ENCODE measurements around the gene MAGI1. TPM values are rescaled to one million over a fixed set of nuclear protein-coding genes. Genes with fewer than 3 reads are reported as not detected.

Gene MAGI1
- total and polyA plus RNA-seq, 7 experiments from 2014 or later = 0.39 TPM; not detected in 6

DNA sequence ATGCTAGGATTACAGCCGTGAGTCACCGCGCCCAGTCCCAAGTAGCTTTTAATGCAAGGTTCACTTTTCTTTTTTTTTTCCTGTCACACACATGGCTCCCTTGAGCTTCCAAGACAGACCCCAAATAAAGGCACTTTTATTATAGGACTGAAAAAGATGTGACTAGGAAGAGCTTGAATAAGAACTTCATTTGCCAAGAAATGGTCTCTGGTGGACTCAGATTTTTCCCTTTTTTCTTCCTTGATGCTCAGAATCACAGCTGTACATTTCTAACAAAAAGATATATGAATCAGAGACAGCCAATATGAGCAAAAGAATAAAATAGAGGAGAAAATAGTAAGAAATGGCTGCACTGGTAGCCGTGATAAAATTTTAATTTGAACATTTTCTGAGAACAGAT is 337.2 kb downstream of the MAGI1 start:
- no peak overlapping the region for H3K27ac Mint-ChIP-seq

DNA sequence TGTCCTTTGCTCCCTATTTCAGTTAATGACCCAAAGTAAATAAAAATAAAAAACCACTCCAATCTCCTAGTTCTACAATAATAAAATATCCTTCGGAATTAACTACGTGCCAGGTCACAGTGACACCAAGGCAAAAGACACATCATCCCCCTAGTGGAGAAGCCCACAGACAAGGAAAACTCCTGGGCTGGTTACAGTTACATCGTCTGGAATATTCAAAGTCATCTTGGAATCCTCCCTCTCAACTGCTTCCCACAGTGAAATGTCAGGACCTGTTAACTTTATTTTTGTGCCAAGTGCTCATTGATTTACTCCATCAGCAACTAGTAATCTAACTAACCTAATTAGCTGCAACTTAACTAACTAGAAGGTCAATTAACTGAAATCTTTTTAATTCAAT is 349.3 kb downstream of the MAGI1 start:
- ChIA-PET CTCF (no interaction called here), POLR2A (no interaction called here)
- no peaks in the 10 kb centered on the region for H3K36me3 ChIP-seq (ENCODE audit: control insufficient read depth in 2 of 3, insufficient read depth in 3 of 3, low read length in 3 of 3)
- intact Hi-C loops (cut with micrococcal nuclease) = no loop called here
- Mint-ChIP-seq H3K27me3 (no peaks in the 10 kb centered on the region), H3K9me3 (peaks cover 0 to 4% (median 0%) of the 10 kb centered on the region in 11 donors), H3K4me3 (no peak overlapping the region), H3K4me1 (no peaks in the 10 kb centered on the region), H3K27ac (no peak overlapping the region), H3K36me3 (no peaks in the 10 kb centered on the region)
- H3K9me3 ChIP-seq (ENCODE audit: control insufficient read depth in 2 of 3, low read length in 3 of 3) = no peaks in the 10 kb centered on the region
- no peak overlapping the region for H3K27ac ChIP-seq (ENCODE audit: low read depth, low read length)
- no peaks in the 10 kb centered on the region for H3K27me3 ChIP-seq (ENCODE audit: control insufficient read depth in 2 of 2, insufficient read depth in 2 of 2, low read length in 2 of 2)
- no peak overlapping the region for H3K4me3 ChIP-seq (ENCODE audit: low read length)
- no peaks in the 10 kb centered on the region for H3K4me1 ChIP-seq (ENCODE audit: control insufficient read depth in 2 of 2, insufficient read depth in 2 of 2, low read length in 2 of 2)
- DNase-seq = no peak
- ATAC-seq = no peak

More for the DNA sequence above, 337.2 kb downstream of the MAGI1 start:
- Histone ChIP-seq H3K27me3 (ENCODE audit: control insufficient read depth in 2 of 2, insufficient read depth in 2 of 2, low read length in 2 of 2) (no peaks in the 10 kb centered on the region), H3K27ac (ENCODE audit: low read depth, low read length) (no peak overlapping the region), H3K4me3 (ENCODE audit: low read length) (no peak overlapping the region), H3K36me3 (ENCODE audit: control insufficient read depth in 2 of 3, insufficient read depth in 3 of 3, low read length in 3 of 3) (no peaks in the 10 kb centered on the region), H3K9me3 (ENCODE audit: control insufficient read depth in 2 of 3, low read length in 3 of 3) (no peaks in the 10 kb centered on the region), H3K4me1 (ENCODE audit: control insufficient read depth in 2 of 2, insufficient read depth in 2 of 2, low read length in 2 of 2) (no peaks in the 10 kb centered on the region)
- ATAC-seq (no peak), DNase-seq (no peak)
- Mint-ChIP-seq H3K4me1 (no peaks in the 10 kb centered on the region), H3K9me3 (peaks cover 0 to 8% (median 0%) of the 10 kb centered on the region in 11 donors), H3K4me3 (no peak overlapping the region), H3K36me3 (no peaks in the 10 kb centered on the region), H3K27me3 (peaks cover 0 to 3% (median 0%) of the 10 kb centered on the region in 5 donors)
- POLR2A ChIA-PET = no interaction called here
- CTCF ChIA-PET = no interaction called here
- intact Hi-C loops (cut with micrococcal nuclease) = no loop called here

DNA sequence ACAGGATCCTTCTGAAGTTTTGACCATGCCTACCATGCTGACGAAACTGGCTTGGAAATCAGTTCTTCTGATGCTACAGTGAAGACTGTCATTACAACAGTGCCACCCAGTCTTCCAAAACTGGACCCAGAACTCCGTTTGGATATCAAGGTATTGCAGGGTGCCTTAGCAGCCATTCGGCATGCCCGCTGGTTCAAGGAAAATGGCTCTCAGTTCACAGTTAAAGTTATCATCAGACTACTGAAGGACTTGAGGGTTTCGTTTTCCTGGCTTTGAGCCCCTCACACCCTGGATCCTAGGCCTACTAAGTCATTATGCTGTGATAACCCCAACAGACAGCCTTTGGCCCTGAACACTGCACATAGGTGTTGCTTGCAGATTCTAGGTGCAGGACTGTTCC is 351.0 kb downstream of the MAGI1 start:
- H3K27ac ChIP-seq (ENCODE audit: low read depth, low read length) = no peak overlapping the region
- H3K27me3 ChIP-seq (ENCODE audit: control insufficient read depth in 2 of 2, insufficient read depth in 2 of 2, low read length in 2 of 2) = no peaks in the 10 kb centered on the region
- no peaks in the 10 kb centered on the region for H3K36me3 Mint-ChIP-seq
- H3K4me3 ChIP-seq (ENCODE audit: low read length) = no peak overlapping the region
- ATAC-seq = no peak
- ChIA-PET POLR2A (no interaction called here), CTCF (no interaction called here)
- intact Hi-C loops (cut with micrococcal nuclease) = no loop called here
- no peaks in the 10 kb centered on the region for H3K27me3 Mint-ChIP-seq
- no peaks in the 10 kb centered on the region for H3K36me3 ChIP-seq (ENCODE audit: control insufficient read depth in 2 of 3, insufficient read depth in 3 of 3, low read length in 3 of 3)
- H3K9me3 Mint-ChIP-seq = peaks cover 0 to 4% (median 0%) of the 10 kb centered on the region in 11 donors
- H3K4me3 Mint-ChIP-seq = no peak overlapping the region
- H3K9me3 ChIP-seq (ENCODE audit: control insufficient read depth in 2 of 3, low read length in 3 of 3) = no peaks in the 10 kb centered on the region
- no peak overlapping the region for H3K27ac Mint-ChIP-seq
- no peaks in the 10 kb centered on the region for H3K4me1 ChIP-seq (ENCODE audit: control insufficient read depth in 2 of 2, insufficient read depth in 2 of 2, low read length in 2 of 2)
- DNase-seq = no peak
- H3K4me1 Mint-ChIP-seq = no peaks in the 10 kb centered on the region

DNA sequence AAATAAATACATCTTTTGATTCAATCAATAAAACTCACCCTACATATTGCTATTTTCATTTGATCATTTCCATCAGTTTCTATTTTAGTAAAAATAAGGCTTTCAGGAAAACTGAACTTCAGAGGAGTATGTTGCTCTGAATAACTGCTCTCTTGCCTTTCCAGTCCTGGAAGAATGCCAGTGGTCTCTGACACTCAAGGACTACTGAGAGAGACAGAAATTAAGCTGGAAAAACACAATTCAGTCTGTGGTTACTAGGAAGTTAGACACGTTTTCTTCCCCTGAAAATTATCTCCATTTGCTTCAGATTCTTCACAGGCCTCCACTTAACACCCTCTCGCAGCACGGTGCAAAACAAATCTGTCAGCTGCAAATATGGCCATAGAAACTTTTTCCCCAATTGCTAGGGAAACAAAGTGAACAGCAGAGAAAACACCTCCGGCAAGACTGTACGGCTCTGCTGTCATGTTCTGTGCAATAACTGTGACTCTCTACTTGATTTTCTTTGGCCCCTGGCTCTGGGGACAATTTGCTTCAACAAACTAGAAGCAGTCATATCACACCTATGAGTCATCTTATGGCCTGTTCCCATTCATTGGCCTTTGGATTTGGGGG is 353.0 kb downstream of the MAGI1 start:
- Mint-ChIP-seq H3K27ac (no peak overlapping the region), H3K4me3 (no peak overlapping the region), H3K4me1 (no peaks in the 10 kb centered on the region), H3K27me3 (no peaks in the 10 kb centered on the region), H3K9me3 (peaks cover 0 to 4% (median 0%) of the 10 kb centered on the region in 11 donors), H3K36me3 (no peaks in the 10 kb centered on the region)
- Histone ChIP-seq H3K9me3 (ENCODE audit: control insufficient read depth in 2 of 3, low read length in 3 of 3) (no peaks in the 10 kb centered on the region), H3K4me1 (ENCODE audit: control insufficient read depth in 2 of 2, insufficient read depth in 2 of 2, low read length in 2 of 2) (no peaks in the 10 kb centered on the region), H3K27me3 (ENCODE audit: control insufficient read depth in 2 of 2, insufficient read depth in 2 of 2, low read length in 2 of 2) (no peaks in the 10 kb centered on the region), H3K27ac (ENCODE audit: low read depth, low read length) (no peak overlapping the region), H3K4me3 (ENCODE audit: low read length) (no peak overlapping the region), H3K36me3 (ENCODE audit: control insufficient read depth in 2 of 3, insufficient read depth in 3 of 3, low read length in 3 of 3) (no peaks in the 10 kb centered on the region)
- DNase-seq = no peak
- CTCF ChIA-PET = no interaction called here
- no peak for ATAC-seq
- intact Hi-C loops (cut with micrococcal nuclease) = no loop called here
- POLR2A ChIA-PET = no interaction called here

DNA sequence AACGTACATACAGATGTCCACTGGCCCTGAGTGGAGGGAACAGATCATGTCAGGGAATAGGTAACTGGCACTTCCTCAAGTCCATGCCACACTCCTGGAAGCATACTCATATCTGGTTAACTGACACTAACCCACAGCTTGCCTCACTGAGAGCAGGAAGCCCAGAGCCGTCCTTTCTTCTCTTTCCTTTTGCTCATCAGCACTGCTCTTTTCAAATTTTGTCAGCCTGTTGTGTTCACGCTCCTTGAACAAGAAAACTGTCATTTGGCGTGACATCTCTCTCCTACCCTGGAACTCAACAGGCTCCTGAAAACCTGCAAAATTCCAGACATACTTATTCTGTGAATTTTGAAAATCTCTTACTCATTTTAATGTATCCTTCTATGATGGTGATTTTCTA is 360.2 kb downstream of the MAGI1 start:
- Histone ChIP-seq H3K36me3 (ENCODE audit: control insufficient read depth in 2 of 3, insufficient read depth in 3 of 3, low read length in 3 of 3) (no peaks in the 10 kb centered on the region), H3K27ac (ENCODE audit: low read depth, low read length) (no peak overlapping the region), H3K4me1 (ENCODE audit: control insufficient read depth in 2 of 2, insufficient read depth in 2 of 2, low read length in 2 of 2) (no peaks in the 10 kb centered on the region), H3K27me3 (ENCODE audit: control insufficient read depth in 2 of 2, insufficient read depth in 2 of 2, low read length in 2 of 2) (no peaks in the 10 kb centered on the region), H3K9me3 (ENCODE audit: control insufficient read depth in 2 of 3, low read length in 3 of 3) (no peaks in the 10 kb centered on the region), H3K4me3 (ENCODE audit: low read length) (no peak overlapping the region)
- POLR2A ChIA-PET = no interaction called here
- peaks cover 0 to 5% (median 0%) of the 10 kb centered on the region in 11 donors for H3K9me3 Mint-ChIP-seq
- DNase-seq = no peak
- no peak overlapping the region for H3K27ac Mint-ChIP-seq
- ATAC-seq = no peak
- CTCF ChIA-PET = no interaction called here
- H3K4me1 Mint-ChIP-seq = no peaks in the 10 kb centered on the region
- H3K27me3 Mint-ChIP-seq = peaks cover 0 to 5% (median 0%) of the 10 kb centered on the region in 5 donors
- no peak overlapping the region for H3K4me3 Mint-ChIP-seq
- H3K36me3 Mint-ChIP-seq = no peaks in the 10 kb centered on the region
- intact Hi-C loops (cut with micrococcal nuclease) = no loop called here

DNA sequence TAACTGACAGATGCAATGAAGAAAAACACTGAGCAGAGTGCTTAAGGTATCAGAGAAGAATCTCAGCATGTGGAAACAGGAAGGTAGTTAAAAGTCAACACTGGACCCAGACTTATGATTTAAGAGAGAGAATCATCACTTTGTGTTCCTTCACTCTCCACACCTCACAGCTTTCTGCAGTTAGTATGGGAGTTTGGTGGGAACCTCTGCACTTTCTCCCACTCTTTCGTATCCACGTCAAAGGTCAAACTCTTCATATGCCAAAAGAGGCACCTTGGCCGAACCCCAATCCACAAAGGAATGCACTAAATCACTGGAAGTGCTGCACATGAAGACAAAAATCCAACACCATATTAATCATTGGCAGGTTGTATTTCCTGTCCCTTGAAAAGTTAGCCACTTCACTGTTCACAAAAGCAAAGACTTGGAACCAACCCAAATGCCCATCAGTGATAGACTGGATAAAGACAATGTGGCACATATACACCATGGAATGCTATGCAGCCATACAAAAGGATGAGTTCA is 361.2 kb downstream of the MAGI1 start:
- CTCF ChIA-PET = no interaction called here
- no peak overlapping the region for H3K27ac Mint-ChIP-seq
- peaks cover 0 to 5% (median 0%) of the 10 kb centered on the region in 11 donors for H3K9me3 Mint-ChIP-seq
- no peak overlapping the region for H3K4me3 Mint-ChIP-seq
- intact Hi-C loops (cut with micrococcal nuclease) = no loop called here
- no peak for DNase-seq
- H3K4me1 Mint-ChIP-seq = no peaks in the 10 kb centered on the region
- H3K9me3 ChIP-seq (ENCODE audit: control insufficient read depth in 2 of 3, low read length in 3 of 3) = no peaks in the 10 kb centered on the region
- no peaks in the 10 kb centered on the region for H3K4me1 ChIP-seq (ENCODE audit: control insufficient read depth in 2 of 2, insufficient read depth in 2 of 2, low read length in 2 of 2)
- H3K27me3 Mint-ChIP-seq = peaks cover 0 to 5% (median 0%) of the 10 kb centered on the region in 5 donors
- POLR2A ChIA-PET = no interaction called here
- H3K27me3 ChIP-seq (ENCODE audit: control insufficient read depth in 2 of 2, insufficient read depth in 2 of 2, low read length in 2 of 2) = no peaks in the 10 kb centered on the region
- no peak overlapping the region for H3K4me3 ChIP-seq (ENCODE audit: low read length)
- no peaks in the 10 kb centered on the region for H3K36me3 Mint-ChIP-seq
- no peak overlapping the region for H3K27ac ChIP-seq (ENCODE audit: low read depth, low read length)
- H3K36me3 ChIP-seq (ENCODE audit: control insufficient read depth in 2 of 3, insufficient read depth in 3 of 3, low read length in 3 of 3) = no peaks in the 10 kb centered on the region
- no peak for ATAC-seq

DNA sequence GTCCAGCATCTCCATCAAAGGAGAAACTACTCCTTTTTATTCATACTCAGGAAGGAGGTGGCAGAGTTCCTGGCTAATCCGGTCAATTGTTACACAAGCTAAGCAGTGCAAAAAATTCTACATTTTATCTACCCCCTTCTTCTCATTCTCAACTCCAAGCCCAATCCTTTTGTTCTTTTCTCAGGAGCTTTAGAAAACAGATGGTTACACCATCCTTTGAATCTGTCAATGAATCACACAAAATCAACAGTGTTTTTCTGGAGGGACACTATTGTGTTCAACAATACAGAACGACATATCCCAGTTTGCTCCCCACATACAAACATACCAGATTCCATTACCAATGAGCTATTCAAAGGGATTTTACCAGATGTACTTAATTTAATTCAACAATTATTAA is 362.1 kb downstream of the MAGI1 start:
- ChIA-PET CTCF (no interaction called here), POLR2A (no interaction called here)
- no peaks in the 10 kb centered on the region for H3K36me3 ChIP-seq (ENCODE audit: control insufficient read depth in 2 of 3, insufficient read depth in 3 of 3, low read length in 3 of 3)
- Mint-ChIP-seq H3K27me3 (peaks cover 0 to 5% (median 0%) of the 10 kb centered on the region in 5 donors), H3K27ac (no peak overlapping the region), H3K9me3 (peaks cover 0 to 5% (median 0%) of the 10 kb centered on the region in 11 donors), H3K4me1 (no peaks in the 10 kb centered on the region), H3K4me3 (no peak overlapping the region), H3K36me3 (no peaks in the 10 kb centered on the region)
- intact Hi-C loops (cut with micrococcal nuclease) = no loop called here
- no peak overlapping the region for H3K27ac ChIP-seq (ENCODE audit: low read depth, low read length)
- ATAC-seq = no peak
- H3K4me3 ChIP-seq (ENCODE audit: low read length) = no peak overlapping the region
- H3K27me3 ChIP-seq (ENCODE audit: control insufficient read depth in 2 of 2, insufficient read depth in 2 of 2, low read length in 2 of 2) = no peaks in the 10 kb centered on the region
- no peak for DNase-seq
- H3K9me3 ChIP-seq (ENCODE audit: control insufficient read depth in 2 of 3, low read length in 3 of 3) = no peaks in the 10 kb centered on the region
- H3K4me1 ChIP-seq (ENCODE audit: control insufficient read depth in 2 of 2, insufficient read depth in 2 of 2, low read length in 2 of 2) = no peaks in the 10 kb centered on the region

Data from naive thymus-derived CD4-positive, alpha-beta T cell (primary cell).